ENCODE results near the gene ELMO3.
A peak's percentile ranks its signal among the peaks of the same experiment; 100 is the strongest.

The ELMO3 gene

DNA sequence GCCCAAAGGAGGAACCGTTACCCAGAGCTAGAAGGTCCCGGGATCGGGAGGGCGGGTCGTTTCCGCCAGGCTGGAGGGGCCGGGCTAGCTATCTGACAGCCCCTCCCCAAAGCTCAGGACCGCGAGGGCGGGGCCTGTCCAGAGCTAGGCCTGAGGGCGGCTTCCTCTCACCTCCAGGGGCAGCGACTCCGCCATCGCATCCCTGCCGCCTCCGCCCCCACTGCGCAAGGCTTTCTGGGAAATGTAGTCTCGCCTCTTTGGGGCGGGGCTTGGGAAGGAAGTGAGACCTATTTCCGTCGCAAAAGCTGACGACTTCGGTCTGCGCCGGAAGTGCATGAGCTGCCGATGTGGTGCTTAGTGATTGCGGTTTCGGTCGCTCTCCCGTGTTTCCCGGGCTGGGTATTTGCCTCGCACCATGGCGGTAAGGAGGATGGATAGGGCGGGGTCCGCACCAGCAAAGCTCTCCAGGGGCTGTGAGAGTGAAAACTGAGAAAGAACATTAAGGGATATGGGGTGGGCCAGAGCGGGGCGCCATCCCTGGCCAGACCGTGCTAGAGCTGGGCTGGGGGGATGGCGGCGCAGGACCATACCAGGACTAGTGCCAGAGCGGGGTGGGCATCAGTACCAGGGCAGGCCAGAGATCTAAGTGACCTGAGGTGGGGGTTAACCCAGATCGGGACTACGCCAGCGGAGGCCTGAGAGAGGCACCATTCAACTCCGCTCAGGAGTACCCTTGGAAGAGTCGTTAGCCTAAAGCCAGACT lies 28.1 kb downstream of the ELMO3 start, which contains the start of gene TMEM208:
TMEM208 (plus strand) TSS at position 327 of the 763 bp plus-strand sequence; CDS start at position 416, 89 bp downstream.
- peak; percentile 99 for DNase-seq

DNA sequence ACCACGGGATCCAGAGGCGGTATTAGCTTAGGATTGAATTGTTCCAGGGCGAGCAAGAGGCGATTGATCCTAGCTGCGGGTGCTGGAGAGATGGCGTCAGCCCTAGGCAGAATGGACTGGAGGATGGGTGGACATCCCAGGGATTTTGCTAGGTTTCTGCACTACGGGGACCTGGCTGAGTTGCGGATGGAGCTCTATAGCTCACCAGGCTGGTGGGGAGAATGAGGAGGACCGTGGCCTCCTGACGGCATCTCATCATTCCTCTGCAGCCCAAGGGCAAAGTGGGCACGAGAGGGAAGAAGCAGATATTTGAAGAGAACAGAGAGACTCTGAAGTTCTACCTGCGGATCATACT lies 28.6 kb downstream of the ELMO3 start:
- DNase-seq = no peak

DNA sequence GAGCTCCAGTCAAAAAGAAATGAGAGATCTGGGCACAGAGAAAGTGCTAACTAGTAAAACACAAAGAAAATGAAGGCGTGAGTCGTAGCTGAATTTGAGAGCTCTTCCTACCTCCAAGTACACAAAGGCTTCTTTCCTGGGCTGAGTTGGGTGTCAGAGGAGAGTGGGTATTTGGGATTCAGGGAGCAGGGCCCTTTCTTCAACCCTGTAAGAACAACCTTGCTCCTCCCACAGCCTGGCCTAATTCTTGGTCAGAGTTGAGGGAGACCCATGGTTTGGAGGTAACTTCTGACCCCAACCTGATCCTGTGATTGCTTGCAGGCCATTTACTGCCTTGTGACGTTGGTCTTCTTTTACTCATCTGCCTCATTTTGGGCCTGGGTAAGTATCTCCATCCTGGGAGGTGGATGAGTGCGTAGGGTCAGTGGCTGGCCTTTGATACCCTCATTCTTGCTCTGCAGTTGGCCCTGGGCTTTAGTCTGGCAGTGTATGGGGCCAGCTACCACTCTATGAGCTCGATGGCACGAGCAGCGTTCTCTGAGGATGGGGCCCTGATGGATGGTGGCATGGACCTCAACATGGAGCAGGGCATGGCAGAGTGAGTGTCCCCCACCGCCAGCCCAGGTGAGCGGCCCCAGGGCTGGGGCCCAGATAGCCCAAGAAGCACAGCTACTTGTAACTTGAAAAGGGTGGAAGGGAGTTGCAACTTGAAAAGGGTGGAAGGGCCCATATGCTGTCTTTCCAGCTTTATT lies 29.3 kb downstream of the ELMO3 start:
- DNase-seq = no peak

DNA sequence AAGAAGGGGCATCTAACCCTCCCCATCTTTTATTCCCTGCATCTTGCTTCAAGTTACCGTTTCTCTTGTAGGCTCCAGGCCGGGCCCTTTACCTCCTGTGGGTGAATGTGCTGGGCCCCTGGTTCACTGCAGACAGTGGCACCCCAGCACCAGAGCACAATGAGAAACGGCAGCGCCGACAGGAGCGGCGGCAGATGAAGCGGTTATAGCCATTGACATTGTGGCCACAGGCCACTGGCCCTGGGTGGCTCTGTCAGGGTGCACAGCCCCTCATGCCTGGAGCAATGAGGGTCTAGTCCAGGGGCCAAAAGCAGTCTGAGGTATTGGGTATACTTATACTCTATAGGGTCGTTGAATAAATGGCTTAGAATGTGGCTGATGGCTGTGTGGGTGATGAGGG lies 30.0 kb downstream of the ELMO3 start:
- no peak for DNase-seq

DNA sequence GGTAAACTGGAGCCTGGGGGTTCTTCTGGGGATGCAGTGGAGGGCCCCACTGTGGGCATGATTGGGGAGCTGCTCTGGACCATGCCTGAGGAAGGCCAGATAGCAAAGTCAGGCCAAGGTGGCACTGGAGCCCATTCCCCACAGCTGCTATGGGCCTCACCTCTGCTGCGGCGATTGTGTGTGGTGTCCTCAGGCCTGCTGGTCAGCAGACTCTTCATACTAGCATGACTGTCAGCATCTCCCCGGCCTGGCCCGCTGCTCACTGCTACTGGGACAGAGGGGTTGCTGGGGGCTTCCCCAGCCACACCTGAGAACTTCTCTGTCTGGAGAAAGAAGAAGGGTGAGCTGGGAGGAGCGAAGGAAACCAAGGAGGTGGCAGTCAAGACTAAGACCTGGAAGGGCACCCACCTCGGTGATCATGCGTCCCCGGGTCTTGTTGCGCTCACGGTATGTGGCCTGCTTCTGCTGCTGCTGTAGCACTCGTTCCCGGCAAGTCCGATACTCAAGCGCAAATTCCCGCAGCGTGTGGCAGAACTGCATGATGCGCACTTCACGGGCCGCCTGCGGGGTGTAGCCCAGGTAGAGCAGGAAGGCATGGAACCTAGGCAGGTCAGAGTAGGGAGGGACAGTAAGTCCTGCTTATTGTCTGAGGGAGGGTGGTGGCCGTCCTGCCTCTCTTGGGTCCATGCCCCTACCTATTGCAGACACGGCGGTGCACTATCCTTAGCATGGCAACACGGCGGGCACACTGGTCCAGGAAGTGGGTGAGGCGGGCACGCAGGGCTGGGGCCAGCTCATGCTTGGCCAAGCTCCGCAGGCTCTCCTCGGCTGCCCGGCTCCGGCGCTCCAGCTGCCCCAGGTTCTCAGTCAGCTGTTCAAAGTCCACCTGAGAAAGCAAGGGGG lies 31.2 kb downstream of the ELMO3 start:
- DNase-seq = no peak

DNA sequence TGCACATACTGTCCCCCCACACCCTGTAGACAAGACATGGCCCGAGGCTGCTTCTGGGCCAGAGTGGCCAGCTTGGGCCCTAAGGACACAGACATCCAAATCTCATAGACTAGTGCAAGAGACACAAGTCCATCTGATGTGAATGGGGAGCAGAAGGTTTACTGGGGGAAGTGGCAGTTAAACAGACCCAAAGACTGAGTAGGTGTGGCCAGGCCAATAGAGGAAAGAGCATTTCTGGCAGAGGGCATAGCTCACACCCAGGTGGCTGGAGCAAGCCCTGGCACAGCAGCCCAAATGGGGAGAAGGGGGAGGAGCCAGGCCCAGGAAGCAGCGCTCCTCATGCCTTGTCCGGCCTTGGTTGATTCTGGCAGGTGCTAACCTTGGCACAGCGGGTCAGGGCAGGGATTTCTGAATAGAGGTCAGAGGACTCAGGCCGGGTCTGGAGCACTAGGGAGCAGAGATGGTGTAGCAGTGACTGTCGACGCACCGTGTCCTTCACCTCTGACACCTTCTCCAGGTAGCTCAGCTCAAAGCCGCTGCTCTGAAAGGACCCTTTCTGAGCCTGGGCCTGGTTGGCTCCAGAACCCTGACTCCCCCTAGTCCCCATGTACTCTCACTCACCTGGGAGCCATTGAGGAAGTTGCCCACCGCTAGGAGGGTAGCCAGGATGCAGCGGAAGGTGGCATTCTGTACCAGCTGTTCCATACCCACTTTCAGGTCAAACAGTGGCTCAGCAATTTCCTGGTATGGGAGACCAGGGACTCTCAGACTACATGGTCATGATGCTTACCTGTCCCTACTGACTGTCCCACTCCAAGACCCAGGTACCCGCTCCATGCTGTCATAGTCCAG lies 32.1 kb downstream of the ELMO3 start:
- DNase-seq = no peak

DNA sequence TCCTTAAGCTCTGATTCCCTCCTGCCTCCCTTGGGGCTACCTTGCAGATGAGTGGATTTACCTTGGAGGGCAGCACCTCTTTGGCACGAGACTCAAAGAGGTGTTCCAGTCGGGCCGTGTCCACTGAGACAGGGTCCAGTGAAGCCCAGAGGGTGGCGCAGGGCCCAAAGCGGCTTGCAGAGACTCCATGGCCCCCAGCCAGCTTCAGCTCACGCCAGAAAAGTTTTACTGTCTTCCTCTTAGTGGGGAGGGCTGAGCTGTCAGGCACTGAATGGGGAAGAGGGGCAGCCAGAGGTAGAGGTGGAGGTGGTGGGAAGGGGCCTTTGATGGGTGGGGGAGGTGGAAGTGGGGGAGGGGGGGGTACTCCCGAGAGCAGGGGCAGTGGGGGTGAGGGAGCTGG lies 34.7 kb downstream of the ELMO3 start:
- no peak for DNase-seq

DNA sequence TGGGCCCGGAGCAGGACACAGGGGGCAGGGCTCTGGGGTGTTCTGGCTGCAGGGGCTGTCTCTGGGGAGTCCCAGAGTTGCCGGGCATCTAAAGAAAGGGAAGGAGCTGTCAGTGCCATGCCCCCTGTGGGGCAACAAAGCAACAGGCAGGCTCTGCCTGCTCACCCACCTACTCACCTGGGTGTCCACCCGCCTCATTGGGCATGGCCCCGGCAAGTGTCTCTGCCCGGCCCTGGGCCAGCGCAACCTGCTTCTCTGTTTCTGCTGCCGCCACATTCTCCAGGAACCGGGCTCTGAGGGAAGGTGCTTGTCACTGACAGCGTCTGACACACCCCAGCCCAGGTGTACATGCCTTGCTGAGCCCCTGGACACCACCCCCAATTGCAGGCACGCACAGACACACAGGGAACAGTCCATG lies 35.3 kb downstream of the ELMO3 start:
- DNase-seq = no peak

DNA sequence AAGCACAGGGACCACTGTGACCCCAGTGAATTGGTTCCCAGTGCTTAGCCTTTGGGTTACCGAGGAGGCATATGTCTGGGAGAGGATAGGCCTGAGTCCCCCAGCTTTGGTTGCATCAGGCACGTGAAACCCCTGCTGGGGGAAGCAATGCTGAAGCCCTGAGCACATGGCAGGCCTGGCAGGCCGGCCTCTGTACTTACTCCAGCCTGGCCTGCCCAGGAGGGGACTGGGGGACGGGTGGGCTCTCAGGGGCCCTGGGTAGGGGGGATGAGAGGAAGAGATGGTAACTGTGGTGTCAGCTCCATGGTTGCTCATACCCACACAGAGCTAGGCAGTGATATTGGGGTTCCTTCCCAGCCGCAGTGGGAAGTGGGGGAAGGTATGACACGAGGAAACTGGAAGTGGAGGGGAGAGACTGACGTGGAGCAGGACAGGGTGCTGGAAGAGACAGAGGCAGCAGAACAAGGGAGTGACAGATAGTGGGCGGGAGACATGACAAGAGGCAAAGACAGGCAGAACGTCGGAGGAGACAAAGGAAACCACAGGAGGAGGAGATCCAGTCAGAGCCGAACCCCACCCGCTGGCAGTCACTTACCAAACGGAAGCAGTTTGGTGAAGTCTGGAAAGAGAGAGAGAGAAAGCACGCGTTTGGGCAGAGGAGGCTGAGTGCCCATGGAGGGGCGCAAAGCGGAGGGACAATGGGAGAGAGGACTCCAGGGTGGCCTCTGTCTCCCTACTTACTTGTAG lies 37.1 kb downstream of the ELMO3 start:
- DNase-seq = peak; percentile 85

DNA sequence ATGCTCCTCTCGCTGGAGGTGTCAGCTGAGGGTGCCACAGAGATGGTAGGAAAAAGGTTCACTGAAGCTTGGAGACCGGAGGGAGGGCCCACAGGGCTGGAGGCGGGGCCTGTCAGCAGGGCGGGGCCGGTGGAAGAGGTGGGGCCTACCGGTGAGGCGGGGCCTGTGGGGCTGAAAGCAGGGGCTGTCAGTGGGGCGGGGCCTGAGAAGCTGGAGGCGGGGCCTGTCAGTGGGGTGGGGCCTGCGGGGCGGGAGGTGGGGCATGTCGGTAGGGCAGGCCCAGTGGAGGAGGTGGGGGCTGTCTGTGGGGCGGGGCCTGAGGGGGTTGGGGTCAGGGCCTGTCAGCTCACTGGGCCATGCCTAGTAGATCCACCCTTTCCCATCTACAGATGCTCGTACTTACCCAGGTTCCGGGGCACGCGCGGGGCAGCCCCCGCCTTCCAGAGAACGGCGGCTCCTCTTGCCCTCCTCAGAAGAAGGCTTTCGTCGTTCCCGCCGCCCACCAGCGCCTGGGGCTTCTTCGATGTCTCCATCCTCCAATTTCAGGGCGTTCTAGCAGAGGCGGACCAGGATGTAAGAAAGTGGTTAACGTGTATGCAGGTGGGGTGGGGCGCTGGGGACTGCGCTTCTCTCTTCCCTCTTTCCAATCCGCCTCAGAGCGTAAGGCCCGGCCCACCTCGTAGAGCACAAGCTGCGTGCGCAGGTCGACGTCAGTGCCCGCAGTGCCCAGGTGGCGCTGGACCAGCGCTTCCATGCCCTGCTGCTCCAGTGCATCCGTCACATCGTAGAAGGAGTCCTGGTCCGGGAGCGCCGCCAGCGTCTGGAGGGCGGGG lies 37.8 kb downstream of the ELMO3 start:
- peak; percentile 91 for DNase-seq

DNA sequence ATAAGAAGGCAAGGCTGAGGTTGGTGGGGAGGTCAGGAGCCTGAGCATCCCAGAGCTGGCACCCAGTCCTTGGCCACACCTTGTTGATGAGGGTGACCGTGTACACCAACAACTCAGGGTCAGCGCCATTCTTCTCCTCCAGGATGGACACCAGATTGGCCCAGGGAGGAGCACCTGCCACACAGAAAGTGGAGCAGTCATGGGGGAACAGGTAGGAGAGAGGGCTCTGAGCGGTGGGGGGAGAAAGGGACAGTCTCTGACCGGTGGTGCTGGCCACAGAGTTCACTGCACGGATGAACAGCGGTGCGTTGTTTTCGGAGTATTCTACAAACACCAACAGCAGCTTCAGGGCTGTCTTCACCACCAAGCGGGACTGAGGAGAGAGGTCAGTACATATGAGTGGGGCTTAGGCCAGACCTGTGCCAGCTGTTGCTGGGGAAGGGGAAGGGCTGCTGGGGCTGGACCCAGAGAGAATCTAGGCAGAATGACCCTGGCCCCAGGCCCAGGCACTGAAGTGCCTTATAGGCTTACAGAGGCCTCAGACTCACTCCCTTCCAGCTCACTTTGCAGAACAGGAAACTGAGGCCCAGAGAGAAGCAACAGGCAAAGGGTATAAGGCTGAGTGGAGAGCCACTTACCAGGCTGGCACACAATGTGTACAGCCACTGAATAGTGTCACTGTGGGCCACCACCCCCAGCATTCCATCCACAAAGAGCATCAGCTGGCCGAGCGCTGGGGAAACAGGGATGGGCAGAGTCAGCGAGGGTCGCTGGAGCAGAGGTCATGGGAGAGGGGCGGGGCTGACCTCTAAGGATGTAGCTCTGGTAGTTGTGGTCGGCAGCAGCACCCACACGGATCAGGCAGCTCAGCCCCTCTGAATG lies 38.7 kb downstream of the ELMO3 start:
- DNase-seq = no peak

DNA sequence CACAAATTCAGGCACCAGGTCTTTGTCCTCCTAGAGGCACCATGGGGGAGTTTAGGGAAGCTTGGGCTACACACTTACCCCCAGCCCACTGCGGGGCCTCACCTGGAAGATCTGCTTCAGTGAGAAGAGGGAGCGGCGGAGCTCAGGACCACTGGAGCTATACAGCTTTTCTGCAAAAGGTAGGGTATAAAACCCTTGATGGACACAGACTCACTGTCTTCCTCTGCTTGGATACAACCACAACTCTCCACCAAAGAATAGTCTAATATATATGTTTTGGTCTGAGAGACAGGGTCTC lies 39.3 kb downstream of the ELMO3 start:
- no peak for DNase-seq

DNA sequence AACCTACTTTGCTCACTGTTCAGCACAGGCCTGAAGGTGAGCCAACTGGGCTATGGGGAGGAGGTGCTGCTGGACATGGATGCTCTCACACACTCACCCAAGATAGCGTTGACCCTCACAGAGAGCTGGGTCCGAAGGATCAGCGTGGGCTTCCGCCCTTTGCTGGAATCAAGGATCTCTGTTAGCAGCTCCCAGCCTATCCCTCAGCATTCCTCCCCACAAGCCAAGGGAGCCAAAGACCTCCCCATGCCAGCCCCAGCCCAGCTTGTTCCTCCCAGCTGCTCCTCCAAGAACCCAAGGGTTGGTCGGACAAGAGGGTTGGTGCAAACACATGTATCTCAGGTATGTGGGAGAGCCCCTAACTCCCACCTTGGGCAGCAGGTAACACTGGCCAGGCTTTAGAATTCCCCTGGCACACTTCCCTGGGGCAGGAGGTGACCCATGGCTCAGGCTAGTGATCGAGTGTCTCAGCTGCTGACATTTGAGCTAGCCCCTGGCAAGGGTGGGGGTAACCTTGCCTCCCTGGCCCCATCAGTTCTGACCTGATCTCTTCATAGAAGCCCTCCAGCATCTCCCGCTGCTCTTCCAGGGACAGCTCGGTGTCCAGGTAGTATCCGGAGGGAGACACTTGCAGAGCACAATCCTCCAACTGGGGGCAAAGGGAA lies 40.0 kb downstream of the ELMO3 start:
- no peak for DNase-seq

DNA sequence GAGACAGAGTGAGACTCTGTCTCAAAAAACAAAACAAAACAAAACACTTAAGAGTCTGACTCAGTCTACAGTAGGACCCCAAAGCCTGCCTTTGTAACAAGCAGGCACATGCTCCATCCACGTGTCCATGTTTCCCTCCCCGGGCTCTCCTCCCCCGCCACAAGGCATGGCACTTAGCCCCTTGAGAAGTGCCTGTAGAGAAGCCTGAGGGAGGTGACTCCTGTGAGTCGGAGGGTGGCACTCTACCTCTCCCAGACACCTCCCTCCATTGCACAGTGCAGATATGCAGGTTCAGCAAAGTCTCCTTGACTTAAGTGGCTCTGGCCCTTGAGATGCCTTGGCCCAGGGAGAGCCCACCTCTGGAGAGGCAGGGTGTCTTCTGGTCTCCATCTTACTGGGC lies 41.6 kb downstream of the ELMO3 start:
- no peak for DNase-seq

DNA sequence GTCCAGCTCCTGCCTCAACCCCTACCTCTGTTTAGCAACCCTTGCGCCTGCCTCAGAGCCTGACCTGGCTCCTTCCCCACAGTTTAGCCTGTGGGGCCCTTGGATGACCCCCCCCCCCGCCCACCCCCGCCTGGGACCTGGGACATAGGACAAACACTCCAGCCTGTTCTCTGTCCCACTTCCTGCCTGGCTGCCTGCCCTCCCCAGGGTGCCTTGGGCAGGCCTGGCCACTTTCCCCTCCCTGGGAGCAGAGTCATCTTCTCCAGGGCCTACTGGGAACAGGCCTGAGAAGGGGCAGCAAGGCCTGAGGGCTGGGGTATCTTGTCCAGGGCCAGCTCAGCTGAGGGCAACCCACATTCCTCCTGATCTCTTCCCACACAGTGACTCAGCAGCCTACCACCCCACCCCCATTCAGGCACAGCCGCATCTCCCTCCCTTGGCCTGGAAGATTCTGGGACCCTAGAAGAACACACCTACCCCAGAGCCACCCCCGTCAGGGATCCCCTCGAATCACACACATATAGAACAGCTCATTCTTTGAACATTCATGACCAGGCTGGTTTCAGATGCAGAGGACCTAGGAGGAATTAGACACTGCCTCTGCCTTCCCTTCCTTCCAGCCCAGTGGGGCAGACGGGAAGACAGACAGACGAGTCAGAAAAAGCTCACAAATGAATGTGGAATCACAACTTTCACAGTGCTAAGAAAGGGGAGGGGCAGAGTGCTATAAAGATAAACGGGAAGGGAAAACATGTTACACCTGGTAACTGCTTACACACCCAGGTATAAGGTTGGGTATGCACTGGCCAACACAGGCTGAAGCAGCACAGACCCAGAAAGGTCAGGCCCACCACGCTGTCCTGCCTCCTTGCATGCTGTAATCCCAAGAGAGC lies 42.3 kb downstream of the ELMO3 start:
- no peak for DNase-seq

DNA sequence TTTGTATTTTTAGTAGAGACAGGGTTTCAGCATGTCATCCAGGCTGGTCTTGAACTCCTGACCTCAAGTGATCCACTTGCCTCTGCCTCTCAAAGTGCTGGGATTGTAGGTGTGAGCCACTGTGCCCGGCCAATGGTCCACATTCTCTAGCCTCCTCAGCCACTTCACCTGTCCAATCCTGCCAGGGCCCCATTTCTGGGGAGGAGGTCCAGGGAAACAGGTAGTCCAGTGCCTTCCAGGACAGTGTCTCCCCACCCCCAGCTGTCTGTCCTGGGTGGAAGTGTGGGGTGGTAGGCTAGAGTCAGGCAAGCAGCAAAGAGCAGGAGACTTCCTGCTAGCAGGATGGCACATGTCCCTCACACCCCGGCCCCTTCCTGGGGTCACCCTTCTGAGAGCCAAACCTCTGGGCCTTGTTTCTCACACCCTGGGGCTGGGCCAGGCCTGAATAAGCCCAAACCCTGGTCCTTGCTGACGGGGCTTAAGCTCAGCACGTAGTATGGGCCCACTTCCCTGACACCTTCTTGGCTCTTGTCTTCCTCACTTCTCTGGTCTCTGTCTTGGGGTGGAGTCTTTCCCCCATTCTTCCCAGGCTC lies 43.3 kb downstream of the ELMO3 start:
- no peak for DNase-seq

DNA sequence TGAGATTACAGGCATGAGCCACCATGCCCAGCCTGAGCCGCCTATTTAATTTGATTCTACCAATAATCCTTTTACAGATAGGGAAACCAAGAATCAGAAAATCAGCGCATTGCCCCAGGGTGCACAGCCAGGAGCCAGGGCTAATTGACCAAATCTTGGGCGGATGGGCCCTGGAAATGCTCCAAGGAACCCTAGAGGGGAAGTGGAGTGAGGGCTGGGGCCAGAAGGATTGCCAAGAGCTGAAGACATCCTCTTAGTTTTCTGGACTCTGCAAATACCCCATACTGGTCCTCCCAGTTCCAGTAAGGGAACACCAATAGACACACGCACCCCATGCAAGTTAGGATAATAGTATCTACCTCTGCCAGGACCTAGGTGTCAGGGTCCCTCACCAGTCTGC lies 44.5 kb downstream of the ELMO3 start:
- DNase-seq = no peak

Data from hematopoietic multipotent progenitor cell treated with erythropoietin and hydrocortisone succinate and interleukin-3 and kit ligand, for 4 days (in vitro differentiated cells).